ENCODE measurements around the gene RNF11. TPM values are rescaled to one million over a fixed set of nuclear protein-coding genes. Genes with fewer than 3 reads are reported as not detected.
"Not testable (repeated sequence)": the region's sequence is repeated elsewhere in the genome, so short reads cannot be mapped to it uniquely, and the experiment has no call there.

The RNF11 gene
- total RNA-seq, 1 donor from 2014 or later = 87.3 TPM

DNA sequence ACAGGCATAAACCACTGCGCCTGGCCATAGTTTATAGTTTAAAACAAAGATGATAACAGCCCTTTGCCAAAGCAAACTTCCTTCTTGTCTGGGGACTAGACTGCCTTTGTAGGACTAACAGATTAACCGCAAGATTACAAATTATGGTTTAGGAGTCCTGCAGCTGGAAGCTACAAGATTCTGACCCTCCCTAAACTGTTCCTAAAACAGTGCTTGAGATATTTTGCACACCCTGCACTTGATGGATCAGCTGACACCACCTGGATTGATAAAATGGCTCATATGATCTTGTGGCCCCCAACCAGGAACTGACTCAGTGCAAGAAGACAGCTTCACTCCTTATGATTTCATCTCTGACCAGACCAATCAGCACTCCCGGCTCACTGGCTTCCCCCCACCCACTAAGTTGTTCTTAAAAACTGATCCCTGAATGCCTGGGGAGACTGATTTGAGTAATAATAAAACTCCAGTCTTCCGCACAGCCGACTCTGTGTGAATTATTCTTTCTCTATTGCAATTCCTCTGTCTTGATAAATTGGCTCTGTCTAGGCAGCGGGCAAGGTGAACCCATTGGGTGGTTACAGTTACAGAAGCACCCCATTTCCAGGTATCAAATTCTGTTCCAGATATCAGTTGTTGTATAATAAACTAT is 13.8 kb upstream of the RNF11 start:
- TF ChIP-seq, protein P1, sequence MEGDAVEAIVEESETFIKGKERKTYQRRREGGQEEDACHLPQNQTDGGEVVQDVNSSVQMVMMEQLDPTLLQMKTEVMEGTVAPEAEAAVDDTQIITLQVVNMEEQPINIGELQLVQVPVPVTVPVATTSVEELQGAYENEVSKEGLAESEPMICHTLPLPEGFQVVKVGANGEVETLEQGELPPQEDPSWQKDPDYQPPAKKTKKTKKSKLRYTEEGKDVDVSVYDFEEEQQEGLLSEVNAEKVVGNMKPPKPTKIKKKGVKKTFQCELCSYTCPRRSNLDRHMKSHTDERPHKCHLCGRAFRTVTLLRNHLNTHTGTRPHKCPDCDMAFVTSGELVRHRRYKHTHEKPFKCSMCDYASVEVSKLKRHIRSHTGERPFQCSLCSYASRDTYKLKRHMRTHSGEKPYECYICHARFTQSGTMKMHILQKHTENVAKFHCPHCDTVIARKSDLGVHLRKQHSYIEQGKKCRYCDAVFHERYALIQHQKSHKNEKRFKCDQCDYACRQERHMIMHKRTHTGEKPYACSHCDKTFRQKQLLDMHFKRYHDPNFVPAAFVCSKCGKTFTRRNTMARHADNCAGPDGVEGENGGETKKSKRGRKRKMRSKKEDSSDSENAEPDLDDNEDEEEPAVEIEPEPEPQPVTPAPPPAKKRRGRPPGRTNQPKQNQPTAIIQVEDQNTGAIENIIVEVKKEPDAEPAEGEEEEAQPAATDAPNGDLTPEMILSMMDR (IDR thresholded peaks at IDR 0.05; ENCODE audit: insufficient read depth, low read length, poor library complexity, severe bottlenecking) = no peak
- Histone ChIP-seq H3K4me3 (ENCODE audit: low read depth, low read length) (no peak overlapping the region), H3K36me3 (ENCODE audit: control insufficient read depth, insufficient read depth, low read length) (no peaks in the 10 kb centered on the region), H3K27me3 (ENCODE audit: control insufficient read depth, insufficient read depth, low read length) (no peaks in the 10 kb centered on the region)
- DNase-seq (ENCODE audit: low read depth) = no peak

DNA sequence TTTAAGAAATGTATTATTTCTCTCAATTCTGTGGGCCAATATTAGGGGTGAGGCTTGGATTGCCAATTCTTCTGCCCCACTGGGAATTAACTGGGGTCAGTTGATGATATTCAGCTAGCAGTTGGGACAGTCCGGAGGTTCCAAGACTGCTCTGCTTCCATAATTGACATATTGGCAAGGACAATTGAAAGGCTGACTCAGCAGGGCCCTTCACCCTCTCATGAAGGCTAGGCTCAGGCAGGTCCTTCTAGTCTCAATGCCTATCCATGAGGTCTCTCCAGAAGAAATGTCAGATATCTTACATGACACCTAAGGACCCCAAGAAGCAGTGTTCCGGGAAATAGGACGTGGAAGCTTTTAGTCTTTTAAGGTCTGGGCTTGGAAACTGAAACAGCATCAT is 13.3 kb upstream of the RNF11 start:
- TF ChIP-seq, protein P1 (IDR thresholded peaks at IDR 0.05; ENCODE audit: insufficient read depth, low read length, poor library complexity, severe bottlenecking) = no peak
- H3K27me3 ChIP-seq (ENCODE audit: control insufficient read depth, insufficient read depth, low read length) = no peaks in the 10 kb centered on the region

GRCh38 chr1:51224255-51224654 is 11.8 kb upstream of the RNF11 start:
- no peak for DNase-seq (ENCODE audit: low read depth)
- H3K27me3 ChIP-seq (ENCODE audit: control insufficient read depth, insufficient read depth, low read length) = no peaks in the 10 kb centered on the region
- TF ChIP-seq, protein P1 (IDR thresholded peaks at IDR 0.05; ENCODE audit: insufficient read depth, low read length, poor library complexity, severe bottlenecking) = no peak
- H3K36me3 ChIP-seq (ENCODE audit: control insufficient read depth, insufficient read depth, low read length) = no peaks in the 10 kb centered on the region
- H3K4me3 ChIP-seq (ENCODE audit: low read depth, low read length) = no peak overlapping the region

More for the DNA sequence above, 13.3 kb upstream of the RNF11 start:
- no peak overlapping the region for H3K4me3 ChIP-seq (ENCODE audit: low read depth, low read length)
- no peak for DNase-seq (ENCODE audit: low read depth)
- no peaks in the 10 kb centered on the region for H3K36me3 ChIP-seq (ENCODE audit: control insufficient read depth, insufficient read depth, low read length)

- H3K36me3 ChIP-seq (ENCODE audit: control insufficient read depth, insufficient read depth, low read length); H3K4me3 ChIP-seq (ENCODE audit: low read depth, low read length); H3K27me3 ChIP-seq (ENCODE audit: control insufficient read depth, insufficient read depth, low read length); DNase-seq (ENCODE audit: low read depth): not testable (repeated sequence)
Measured at GRCh38 chr1:51227231-51227960, 8.7 kb upstream of the RNF11 start.

- H3K4me3 ChIP-seq (ENCODE audit: low read depth, low read length); H3K27me3 ChIP-seq (ENCODE audit: control insufficient read depth, insufficient read depth, low read length); H3K36me3 ChIP-seq (ENCODE audit: control insufficient read depth, insufficient read depth, low read length); DNase-seq (ENCODE audit: low read depth): not testable (repeated sequence)
Measured at GRCh38 chr1:51228471-51228870, 7.6 kb upstream of the RNF11 start.

DNA sequence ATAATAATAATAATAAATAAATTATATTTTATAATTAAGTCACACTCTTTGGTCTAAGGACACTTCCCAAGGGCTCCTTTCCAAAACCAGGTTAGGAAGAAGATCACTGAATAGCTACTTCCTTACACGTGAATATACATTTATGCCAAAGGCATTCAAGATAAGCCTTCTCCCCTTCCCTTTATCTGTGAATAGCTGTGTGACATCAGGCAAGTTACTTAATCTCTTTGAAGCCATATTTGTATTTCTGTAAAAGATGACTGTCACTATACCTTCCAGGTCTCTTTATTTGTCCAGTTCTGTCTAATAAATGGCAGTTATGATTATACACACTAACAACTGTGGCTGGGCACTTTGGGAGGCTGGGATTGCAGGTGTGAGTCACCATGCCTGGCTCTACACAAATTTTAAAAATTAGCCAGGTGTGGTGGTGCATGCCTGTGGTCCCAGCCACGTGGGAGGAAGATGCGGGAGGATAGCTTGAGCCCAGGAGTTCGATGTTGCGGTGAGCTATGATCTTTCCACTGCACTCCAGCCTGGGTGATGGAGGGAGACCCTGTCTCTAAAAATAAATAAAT is 5.5 kb upstream of the RNF11 start:
- no peak overlapping the region for H3K4me3 ChIP-seq (ENCODE audit: low read depth, low read length)
- TF ChIP-seq, protein P1 (IDR thresholded peaks at IDR 0.05; ENCODE audit: insufficient read depth, low read length, poor library complexity, severe bottlenecking) = no peak
- no peak for DNase-seq (ENCODE audit: low read depth)
- no peaks in the 10 kb centered on the region for H3K27me3 ChIP-seq (ENCODE audit: control insufficient read depth, insufficient read depth, low read length)
- H3K36me3 ChIP-seq (ENCODE audit: control insufficient read depth, insufficient read depth, low read length) = no peaks in the 10 kb centered on the region

Measured in kidney epithelial cell (primary cell).